HepG2 (cell line): ENCODE measurements around the gene NLGN3. TPM values are rescaled to one million over a fixed set of nuclear protein-coding genes. Genes with fewer than 3 reads are reported as not detected.

Source experiments
- ATF7 ChIP-seq, 2 experiments: fragments of 450-650 bp in 1 of 2; sonication (generic) in 1 of 2; formaldehyde crosslinking in 1 of 2; IDR thresholded peaks; 2 replicates each; pipeline versions ENCODE4 v1.4.0 to v1.6.1; 2016 to 2020; ENCODE audit warnings: antibody characterized with exemption in 1 of 2, mild to moderate bottlenecking in 1 of 2, missing genetic modification reagents in 1 of 2
- CEBPZ ChIP-seq: IDR thresholded peaks from 2 replicates; pipeline ENCODE4 v1.6.1; 2012; ENCODE audit warnings: low read length, improper control_type of control experiment
- HMGA1 ChIP-seq: sonication (generic); formaldehyde crosslinking; conservative IDR thresholded peaks from 2 replicates; pipeline ENCODE4 v1.4.0; 2020; ENCODE audit warnings: missing genetic modification reagents
- KDM1A ChIP-seq: IDR thresholded peaks from 2 replicates; pipeline ENCODE4 v1.6.1; 2016; ENCODE audit warnings: missing compliant biosample characterization
- KDM2A ChIP-seq: sonication (generic); formaldehyde crosslinking; IDR thresholded peaks from 2 replicates; pipeline ENCODE4 v1.4.0; 2020; ENCODE audit warnings: low read depth, missing genetic modification reagents, borderline replicate concordance
- KDM3A ChIP-seq: IDR thresholded peaks from 2 replicates; pipeline ENCODE4 v1.6.1; 2018; ENCODE audit warnings: low read depth, missing compliant biosample characterization
- KMT2B ChIP-seq: IDR thresholded peaks from 2 replicates; pipeline ENCODE4 v1.6.1; 2016; ENCODE audit warnings: missing genetic modification reagents, missing compliant biosample characterization
- MLXIP ChIP-seq: sonication (generic); formaldehyde crosslinking; IDR thresholded peaks from 2 replicates; pipeline ENCODE4 v1.9.0; 2021; ENCODE audit warnings: missing genetic modification reagents, borderline replicate concordance
- SALL2 ChIP-seq: sonication (generic); formaldehyde crosslinking; IDR thresholded peaks from 2 replicates; pipeline ENCODE4 v1.8.1; 2023; ENCODE audit warnings: mild to moderate bottlenecking, missing genetic modification reagents, inconsistent platforms
- SIN3A ChIP-seq: IDR thresholded peaks from 2 replicates; pipeline ENCODE4 v1.6.1; 2011; ENCODE audit warnings: low read depth, mild to moderate bottlenecking, control low read depth, low read length, borderline replicate concordance
- SMAD3 ChIP-seq: sonication (generic); formaldehyde crosslinking; IDR thresholded peaks from 2 replicates; pipeline ENCODE4 v1.4.0; 2020; ENCODE audit warnings: missing genetic modification reagents
- ZBTB38 ChIP-seq: sonication (generic); formaldehyde crosslinking; IDR thresholded peaks from 2 replicates; pipeline ENCODE4 v1.5.1; 2020; ENCODE audit warnings: mild to moderate bottlenecking, missing genetic modification reagents
- ZNF18 ChIP-seq: sonication (generic); formaldehyde crosslinking; IDR thresholded peaks from 2 replicates; pipeline ENCODE4 v1.8.0; 2022; ENCODE audit warnings: mild to moderate bottlenecking, missing genetic modification reagents; ENCODE audit not compliant: insufficient replicate concordance
- ZNF230 ChIP-seq: sonication (generic); formaldehyde crosslinking; IDR thresholded peaks from 2 replicates; pipeline ENCODE4 v1.4.0; 2020; ENCODE audit warnings: mild to moderate bottlenecking, missing genetic modification reagents
- ZNF296 ChIP-seq: sonication (generic); formaldehyde crosslinking; conservative IDR thresholded peaks from 2 replicates; pipeline ENCODE4 v1.5.0; 2020; ENCODE audit warnings: mild to moderate bottlenecking, missing genetic modification reagents
- ZNF446 ChIP-seq: sonication (generic); formaldehyde crosslinking; IDR thresholded peaks from 2 replicates; pipeline ENCODE4 v1.5.0; 2020; ENCODE audit warnings: mild to moderate bottlenecking, missing genetic modification reagents
- ZNF570 ChIP-seq: sonication (generic); formaldehyde crosslinking; IDR thresholded peaks from 2 replicates; pipeline ENCODE4 v1.4.0; 2020; ENCODE audit warnings: mild to moderate bottlenecking, missing genetic modification reagents, borderline replicate concordance
- ZNF629 ChIP-seq: sonication (generic); formaldehyde crosslinking; conservative IDR thresholded peaks from 2 replicates; pipeline ENCODE4 v1.5.0; 2020; ENCODE audit warnings: missing genetic modification reagents
- polyA plus RNA-seq, 8 experiments: library from polyadenylated mRNA; depleted of rRNA in 3 of 8; stranded (reverse) in 7 of 8; unstranded in 1 of 8; fragments of >200 nt; fragmentation: Illumina TruSeq in 4 of 8; extraction: Trizol in 4 of 8; gene quantifications; 2 replicates each; pipeline versions ENCODE4 v1.2.1 to v1.2.3, GENCODE V29; 2011 to 2016; ENCODE audit warnings: low read depth in 4 of 8, missing spikeins in 1 of 8, mixed read lengths in 1 of 8; ENCODE audit not compliant: insufficient read depth in 1 of 8
- total RNA-seq, 5 experiments: library from RNA; depleted of rRNA; stranded (reverse); fragments of >200 nt; fragmentation: Illumina TruSeq; extraction: Trizol; gene quantifications; 2 replicates each; pipeline ENCODE4 v1.2.3, GENCODE V29; 2016; ENCODE audit warnings: low read depth in 1 of 5

NLGN3 gene
- total and polyA plus RNA-seq, 2 of the 13 experiments (the other 11 are each of a cell fraction or from before 2014, with no cell fraction given), result 0.04 to 0.16 TPM

- TF ChIP-seq ZNF446 (CRISPR knock-in tag) (no peak), CEBPZ (no peak), SALL2 (CRISPR knock-in tag) (no peak), KMT2B (CRISPR knock-in tag) (0 out of 2 replicates have a peak, but pooled peaks have one; percentile 0), ATF7 (IDR thresholded peaks at IDR 0.05) (no peak), ATF7 (CRISPR knock-in tag; IDR thresholded peaks at IDR 0.05) (no peak), ZBTB38 (CRISPR knock-in tag) (no peak), ZNF296 (CRISPR knock-in tag) (no peak), ZNF629 (CRISPR knock-in tag) (no peak), KDM1A (CRISPR knock-in tag) (no peak), SIN3A (peak; percentile 25; the same call in 1 of the 2 replicates), HMGA1 (no peak), ZNF18 (CRISPR knock-in tag) (no peak), MLXIP (CRISPR knock-in tag) (no peak), ZNF570 (CRISPR knock-in tag) (no peak), KDM2A (CRISPR knock-in tag) (peak; percentile 3; the same call in 1 of the 2 replicates), ZNF230 (CRISPR knock-in tag) (no peak), KDM3A (CRISPR knock-in tag) (no peak), SMAD3 (CRISPR knock-in tag) (no peak)
These were observed 48.5 kb upstream of the NLGN3 start (continued) for GRCh38 chrX:71095981-71096759.
